UCSD-AML1 (cell line): Measurements from ENCODE around the gene NTNG2.
"Not testable (repeated sequence)": the region's sequence is repeated elsewhere in the genome, so short reads cannot be mapped to it uniquely, and the experiment has no call there.

ENCODE experiments used
- DNase-seq: peaks from one replicate; lab custom pipeline; 2025; ENCODE audit not compliant: unreplicated experiment; lab: John Stamatoyannopoulos, UW

NTNG2 gene

GRCh38 chr9:132161743-132162184 lies at the start of gene NTNG2:
NTNG2 (plus strand) TSS chr9:132162058; CDS start chr9:132166832, 4,774 bp downstream.
- no peak for DNase-seq

- DNase-seq, result peak; percentile 59
Observed at GRCh38 chr9:132114102-132114707, 47.7 kb upstream of the NTNG2 start.

GRCh38 chr9:132116583-132116982 lies 45.3 kb upstream of the NTNG2 start:
- no peak for DNase-seq

GRCh38 chr9:132117694-132118093 lies 44.2 kb upstream of the NTNG2 start:
- no peak for DNase-seq

- no peak for DNase-seq
Observed at GRCh38 chr9:132121021-132121420, 40.8 kb upstream of the NTNG2 start.

GRCh38 chr9:132124800-132125199 lies 37.1 kb upstream of the NTNG2 start:
- DNase-seq, result no peak

GRCh38 chr9:132125361-132125760 lies 36.5 kb upstream of the NTNG2 start:
- no peak for DNase-seq

GRCh38 chr9:132125944-132126679 lies 35.7 kb upstream of the NTNG2 start:
- DNase-seq, result peak; percentile 36

GRCh38 chr9:132126680-132127236 lies 35.1 kb upstream of the NTNG2 start:
- no peak for DNase-seq

GRCh38 chr9:132127888-132128534 lies 33.8 kb upstream of the NTNG2 start:
- DNase-seq, result no peak

- no peak for DNase-seq
Observed at GRCh38 chr9:132129535-132129934, 32.3 kb upstream of the NTNG2 start.

- not testable (repeated sequence) for DNase-seq
Observed at GRCh38 chr9:132134085-132134484, 27.8 kb upstream of the NTNG2 start.

GRCh38 chr9:132135456-132135855 lies 26.4 kb upstream of the NTNG2 start:
- DNase-seq, result no peak

GRCh38 chr9:132136151-132136780 lies 25.6 kb upstream of the NTNG2 start:
- DNase-seq, result no peak

GRCh38 chr9:132141344-132141947 lies 20.4 kb upstream of the NTNG2 start:
- DNase-seq, result no peak

GRCh38 chr9:132141948-132142594 lies 19.8 kb upstream of the NTNG2 start:
- no peak for DNase-seq

- no peak for DNase-seq
Observed at GRCh38 chr9:132142924-132143323, 18.9 kb upstream of the NTNG2 start.

- DNase-seq, result no peak
Observed at GRCh38 chr9:132143359-132143758, 18.5 kb upstream of the NTNG2 start.

GRCh38 chr9:132144708-132145365 lies 17.0 kb upstream of the NTNG2 start:
- DNase-seq, result no peak

- DNase-seq, result no peak
Observed at GRCh38 chr9:132146039-132146438, 15.8 kb upstream of the NTNG2 start.
